SK-N-MC (cell line): Measurements from ENCODE around the gene RTRAF.

Experiments
- EZH2 ChIP-seq: fragments of 200-600 bp; sonication (generic); IDR thresholded peaks from one replicate; pipeline ENCODE4 v1.6.1; 2017; ENCODE audit warnings: antibody characterized with exemption
- POLR2AphosphoS5 ChIP-seq: IDR thresholded peaks from 2 replicates; pipeline ENCODE4 v1.6.1; 2012; ENCODE audit warnings: mild to moderate bottlenecking, low read depth, low read length, borderline replicate concordance

- no peak for TF ChIP-seq EZH2
- no peak for TF ChIP-seq POLR2AphosphoS5
Observed at GRCh38 chr14:51959928-51960327, 29.4 kb upstream of the RTRAF start.
